CMK (cell line): Measurements from ENCODE around the gene TMEM218.

Source experiments
- DNase-seq: peaks from one replicate; pipeline ENCODE4 v3.0.0-alpha.2; 2010; ENCODE audit warnings: low read depth

The TMEM218 gene

GRCh38 chr11:125111343-125112207 is at the start of gene TMEM218:
TMEM218 (minus strand) TSS chr11:125111626; CDS start chr11:125102241, 9,385 bp downstream.
- peak; percentile 99 for DNase-seq

DNA sequence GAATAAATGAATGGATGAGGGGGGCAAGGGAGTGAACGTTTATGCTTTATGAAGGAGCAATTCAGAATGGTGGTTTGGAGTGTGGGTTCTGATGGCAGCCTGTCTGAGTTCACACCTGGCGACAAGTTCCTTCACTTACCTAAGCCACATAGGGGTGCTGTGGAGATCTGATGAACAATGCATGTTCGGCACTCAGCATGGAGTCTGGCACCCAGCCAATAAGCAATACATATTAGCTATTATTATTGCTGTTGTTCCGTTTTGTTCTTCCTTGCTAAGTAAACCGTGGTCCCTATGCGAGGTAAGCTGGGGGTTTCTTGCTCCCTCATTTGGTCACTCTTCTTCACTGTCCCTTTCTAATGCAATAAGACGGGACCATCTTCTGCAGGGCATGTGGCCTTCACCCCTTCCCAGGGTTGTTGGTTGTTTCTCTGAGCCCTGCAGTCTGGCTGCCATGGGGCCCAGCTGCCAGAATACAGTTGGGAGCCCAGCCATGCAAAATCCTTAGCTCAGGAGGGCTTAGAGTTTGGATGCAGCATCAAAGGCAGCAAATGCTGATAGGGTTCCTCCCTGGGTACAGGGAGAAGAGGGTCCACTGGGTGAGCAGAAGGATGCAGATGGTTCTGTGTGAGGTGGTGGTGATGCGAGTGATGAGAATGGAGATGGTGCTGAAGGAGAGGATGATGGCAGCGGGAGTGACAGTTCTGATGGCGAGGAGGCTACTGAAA is 46.7 kb upstream of the TMEM218 start:
- DNase-seq = no peak

DNA sequence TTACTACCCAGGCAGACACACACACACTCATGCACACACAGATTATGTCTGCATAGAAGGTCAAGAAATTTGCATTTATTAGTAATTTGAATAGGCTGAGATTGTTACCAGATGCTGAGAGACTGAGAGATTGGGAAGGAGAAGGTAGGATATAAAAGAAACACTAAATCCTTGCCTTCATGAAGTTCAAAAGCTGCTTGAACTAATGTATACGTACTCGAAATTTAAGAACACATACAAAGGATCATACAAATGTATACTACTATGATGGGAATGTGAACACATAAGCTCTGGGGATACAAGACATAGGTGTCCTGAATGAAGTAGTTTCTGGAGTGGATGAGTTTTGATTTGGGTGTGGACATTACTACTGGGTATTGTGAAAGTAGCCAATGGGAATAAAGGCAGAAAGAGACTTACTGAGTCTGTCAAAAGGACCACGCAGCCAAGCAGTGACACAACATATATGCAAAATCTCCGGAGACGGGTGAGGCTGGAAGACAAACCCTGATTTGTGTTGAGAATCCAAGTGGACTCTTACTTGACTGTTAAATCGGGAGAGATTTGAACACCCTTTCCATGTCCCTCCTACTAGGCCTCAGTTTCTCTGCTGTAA is 45.8 kb upstream of the TMEM218 start:
- DNase-seq = no peak

- DNase-seq = no peak
Measured at GRCh38 chr11:125156346-125157117, 45.1 kb upstream of the TMEM218 start.

DNA sequence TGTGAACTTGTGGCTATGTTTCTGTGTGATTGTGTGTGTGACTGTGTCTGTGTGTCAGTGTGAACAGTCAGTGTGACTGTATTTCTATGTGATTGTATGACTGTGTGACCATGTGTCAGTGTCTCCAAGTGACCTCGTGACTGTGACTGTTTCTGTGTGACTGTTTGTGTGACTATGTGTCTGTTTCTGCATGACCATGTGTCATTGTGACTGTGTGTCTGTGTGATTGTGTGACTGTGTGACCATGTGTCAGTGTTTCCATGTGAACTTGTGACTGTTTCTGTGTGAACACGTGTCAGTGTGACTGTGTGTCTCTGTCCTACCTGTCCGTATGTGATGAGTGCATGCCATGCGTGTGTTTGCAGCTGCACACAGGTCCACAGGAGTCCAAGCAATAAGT is 44.3 kb upstream of the TMEM218 start:
- no peak for DNase-seq

DNA sequence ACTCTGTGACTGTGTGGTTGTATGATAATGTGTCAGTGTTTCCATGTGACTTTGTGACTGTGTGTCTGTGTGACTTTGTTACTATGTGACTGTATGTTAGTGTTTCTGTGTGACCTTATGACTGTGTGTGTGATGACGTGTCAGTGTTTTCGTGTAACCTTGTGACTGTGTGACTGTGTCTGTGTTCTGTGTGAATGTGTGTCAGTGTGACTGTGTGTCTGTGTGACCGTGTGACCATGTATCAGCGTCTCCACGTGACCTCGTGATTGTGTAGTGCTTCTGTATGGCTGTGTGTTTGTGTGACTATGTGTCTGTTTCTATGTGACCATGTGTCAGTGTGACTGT is 43.6 kb upstream of the TMEM218 start:
- DNase-seq = no peak

- no peak for DNase-seq
Measured at GRCh38 chr11:125154378-125155099, 43.1 kb upstream of the TMEM218 start.

DNA sequence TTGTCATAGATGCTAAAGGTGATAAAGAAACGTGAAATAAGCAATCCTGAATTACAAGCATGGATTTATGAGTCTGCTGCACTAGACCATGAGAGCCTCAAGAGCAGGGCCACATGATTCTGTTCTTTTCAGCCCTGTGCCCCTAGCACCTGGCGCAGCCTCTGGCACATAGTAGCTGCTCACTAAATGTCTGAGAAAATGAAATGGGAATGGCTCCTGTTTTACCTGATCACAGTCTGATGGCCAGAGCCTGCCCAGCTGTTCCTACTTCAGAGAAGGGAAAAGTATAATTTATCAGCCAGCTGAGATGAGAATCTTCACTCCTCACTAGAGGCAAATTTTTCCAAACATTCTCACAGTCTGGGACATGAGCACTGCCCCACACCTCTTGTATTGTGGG is 42.4 kb upstream of the TMEM218 start:
- DNase-seq = no peak

- no peak for DNase-seq
Measured at GRCh38 chr11:125148743-125149142, 37.3 kb upstream of the TMEM218 start.

GRCh38 chr11:125148011-125148410 is 36.6 kb upstream of the TMEM218 start:
- no peak for DNase-seq

DNA sequence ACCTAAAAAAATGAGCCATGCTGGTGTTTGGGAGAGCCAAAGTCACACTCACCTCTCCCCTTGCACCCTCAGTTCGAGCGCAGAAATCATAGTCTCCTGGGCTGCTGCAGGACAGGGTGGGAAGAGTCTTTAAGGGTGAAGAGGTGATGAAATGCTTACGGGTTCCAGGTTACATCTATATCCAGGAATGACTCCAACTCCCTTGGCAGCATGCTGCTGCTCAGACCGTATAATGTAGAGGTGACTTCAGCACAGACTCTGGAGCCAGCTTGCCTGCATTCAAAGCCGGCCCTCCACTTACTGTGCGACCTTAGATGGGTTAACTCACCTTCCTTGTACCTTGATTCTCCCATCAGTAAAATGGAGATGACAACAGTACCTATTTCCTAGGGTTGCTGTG is 35.9 kb upstream of the TMEM218 start:
- no peak for DNase-seq

DNA sequence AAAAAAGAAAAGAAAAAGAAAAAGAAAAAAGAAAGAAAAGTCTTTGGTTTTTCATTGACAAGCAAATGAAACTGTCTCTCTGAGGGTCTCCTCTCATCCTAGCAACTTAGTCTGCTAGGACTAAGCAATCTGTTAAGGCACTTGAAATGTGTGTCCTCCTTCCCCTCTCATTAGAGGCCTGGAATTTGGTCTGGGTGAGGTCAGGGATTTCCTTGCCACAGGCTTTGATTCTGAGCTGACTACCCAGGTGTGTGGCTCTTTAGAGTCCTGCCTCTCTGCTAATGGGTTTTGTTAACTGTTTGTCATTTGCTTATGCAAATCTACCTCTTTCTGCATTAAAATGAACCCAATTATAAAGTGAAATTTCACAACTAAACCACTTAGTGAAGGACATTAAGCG is 34.8 kb upstream of the TMEM218 start:
- DNase-seq = no peak

DNA sequence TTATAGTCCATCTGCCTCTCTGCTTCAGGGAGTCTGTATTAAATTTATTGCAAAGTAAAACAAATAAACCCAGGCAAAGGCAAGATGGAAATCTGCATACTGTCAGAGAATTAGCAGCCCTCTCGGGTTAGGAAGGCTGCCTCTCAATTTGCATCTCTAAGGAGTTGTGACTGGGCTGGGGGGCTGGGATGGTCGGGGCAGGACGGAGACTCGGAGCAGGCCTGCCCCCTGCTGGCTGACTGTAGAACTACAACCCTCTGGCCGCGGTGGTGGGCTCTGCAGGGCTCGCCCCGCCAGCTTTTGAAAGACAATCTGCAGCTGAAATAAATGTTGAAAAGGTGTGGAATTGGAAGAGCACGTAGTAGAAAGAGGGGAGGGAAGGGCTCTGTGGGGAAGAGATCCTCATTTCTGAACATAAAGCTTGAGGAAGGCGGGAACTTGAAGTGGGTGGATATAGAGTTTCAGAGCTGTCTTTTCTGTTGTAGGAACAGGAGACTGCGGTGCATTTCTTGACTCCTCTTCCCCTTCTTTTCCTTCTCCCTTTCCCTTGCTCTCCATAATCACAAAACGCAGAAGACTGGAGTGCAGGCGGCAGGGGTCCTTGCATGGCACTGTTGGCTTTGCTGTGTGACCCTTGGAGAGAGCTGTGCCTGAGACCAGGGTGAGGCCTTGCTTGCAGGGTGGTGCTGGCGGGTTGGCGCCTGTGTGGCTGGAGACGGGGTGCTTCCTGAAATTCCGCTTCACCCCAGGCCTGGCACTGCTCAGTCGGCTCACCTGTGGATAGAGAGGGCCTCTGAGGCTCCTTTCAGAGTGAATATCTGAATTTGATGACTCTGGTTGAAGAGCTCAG is 30.5 kb upstream of the TMEM218 start:
- DNase-seq = peak; percentile 34

DNA sequence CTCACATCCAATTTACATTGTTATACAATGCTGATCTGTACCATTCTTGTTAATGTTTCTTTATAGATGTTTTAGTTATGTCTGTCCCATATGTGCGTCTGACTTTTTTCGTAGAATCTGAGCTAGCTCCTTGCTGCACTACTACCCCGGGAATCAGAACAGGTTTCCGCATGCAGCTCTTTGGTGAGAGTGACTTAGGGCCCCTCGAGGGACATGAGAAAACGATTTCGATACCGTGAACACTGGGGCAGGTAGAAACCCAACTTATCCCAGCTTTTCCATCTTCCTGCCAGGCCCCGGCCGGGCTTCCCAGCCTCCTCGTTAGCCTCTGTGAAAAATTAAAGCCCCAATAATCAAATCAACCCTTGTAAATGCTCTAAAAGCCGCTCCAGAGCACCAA is 29.8 kb upstream of the TMEM218 start:
- DNase-seq = no peak

DNA sequence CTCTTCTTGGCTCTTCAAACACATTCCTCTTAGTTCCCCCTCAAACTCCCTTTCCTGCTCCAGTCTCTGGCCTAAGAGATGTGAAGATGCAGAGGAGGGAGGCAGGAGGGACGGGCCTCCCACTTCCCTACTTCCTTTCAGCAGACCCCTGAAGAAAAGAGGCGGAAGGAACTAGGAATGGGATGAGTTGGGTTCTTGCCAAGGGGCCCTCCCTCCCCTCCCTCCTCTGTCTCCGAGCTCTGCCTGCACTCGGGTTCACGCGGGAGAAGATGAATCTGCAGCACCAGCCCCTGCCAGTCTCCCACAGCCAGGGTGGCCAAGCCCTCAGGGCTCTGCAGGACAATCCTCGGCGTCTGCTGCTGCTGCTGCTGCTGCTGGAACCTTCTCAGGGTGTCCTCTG is 28.8 kb upstream of the TMEM218 start:
- no peak for DNase-seq

- no peak for DNase-seq
Measured at GRCh38 chr11:125139778-125140177, 28.4 kb upstream of the TMEM218 start.

DNA sequence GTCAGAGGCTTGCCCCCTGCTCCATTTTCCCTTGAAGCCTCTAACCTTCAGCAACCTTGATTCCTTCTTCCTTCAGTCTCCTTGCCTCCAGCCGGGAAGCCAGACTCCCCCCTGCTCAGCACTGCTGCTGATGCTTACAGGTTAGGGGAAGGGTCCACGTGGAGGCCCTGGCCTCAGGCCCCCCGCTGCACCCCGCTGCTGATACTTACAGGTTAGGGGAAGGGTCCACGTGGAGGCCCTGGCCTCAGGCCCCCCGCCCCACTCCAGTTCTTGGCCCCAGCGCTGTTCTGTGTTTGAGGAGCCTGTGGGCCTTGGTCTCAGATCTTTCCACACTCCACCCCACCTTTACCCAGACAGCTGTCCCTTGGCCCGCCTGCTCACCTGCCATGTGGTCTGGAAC is 27.5 kb upstream of the TMEM218 start:
- no peak for DNase-seq

DNA sequence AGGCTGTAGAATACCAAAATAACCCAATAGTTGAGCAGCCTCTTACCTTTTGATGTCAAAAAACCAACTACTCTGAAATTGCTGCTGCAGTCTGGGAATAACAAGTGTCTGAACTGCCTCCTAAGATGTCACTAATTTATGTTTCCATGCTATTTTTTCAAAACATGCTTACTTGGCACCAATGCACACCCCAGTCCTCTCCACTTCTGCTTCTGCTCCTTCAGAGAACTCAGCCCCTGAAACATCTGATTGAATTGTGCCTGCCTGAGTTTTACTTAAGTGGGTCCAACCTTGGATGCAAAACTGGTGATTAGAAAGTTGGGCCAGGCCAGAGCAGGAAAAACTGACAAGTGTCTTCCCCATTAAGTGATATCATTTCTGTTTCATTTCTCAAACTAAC is 24.6 kb upstream of the TMEM218 start:
- no peak for DNase-seq

- DNase-seq = no peak
Measured at GRCh38 chr11:125132596-125132995, 21.2 kb upstream of the TMEM218 start.

DNA sequence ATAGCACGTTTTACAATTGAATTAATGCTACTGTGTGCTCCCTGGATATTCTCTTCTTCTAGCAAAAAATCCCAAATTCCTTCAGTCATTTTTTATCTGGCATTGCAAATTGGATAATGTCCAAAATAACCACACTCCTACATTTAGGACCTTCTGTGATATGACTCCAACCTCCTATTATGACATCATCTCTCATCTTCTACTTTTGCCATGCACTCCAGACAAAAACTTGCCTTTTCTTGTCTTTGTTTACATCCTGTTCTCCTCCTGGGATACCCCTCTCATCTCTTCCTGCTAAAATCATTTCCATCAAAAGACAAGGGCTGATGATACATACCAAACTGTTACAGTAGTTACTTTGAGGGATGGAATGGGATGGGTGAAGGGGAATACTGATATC is 20.6 kb upstream of the TMEM218 start:
- DNase-seq = no peak
